ENCODE measurements around the gene DOCK2. TPM values are rescaled to one million over a fixed set of nuclear protein-coding genes. Genes with fewer than 3 reads are reported as not detected.

Gene DOCK2
- total RNA-seq, 2 experiments from 2014 or later: 161 to 205 TPM

GRCh38 chr5:169649486-169649885 is 12.4 kb downstream of the DOCK2 start:
- Histone ChIP-seq H3K9me2 (ENCODE audit: insufficient read depth, low read length) (no peaks in the 10 kb centered on the region), H3K4me2 (ENCODE audit: low read length) (no peak overlapping the region), H3K9me3 (ENCODE audit: low read length) (no peaks in the 10 kb centered on the region), H3K4me1 (ENCODE audit: insufficient read depth, low read length, poor library complexity, severe bottlenecking) (peaks cover 54% of the 10 kb centered on the region), H3K36me3 (ENCODE audit: insufficient read depth, low read length) (peaks cover 76% of the 10 kb centered on the region), H2AFZ (ENCODE audit: low read length) (no peak overlapping the region), H3K79me2 (ENCODE audit: insufficient read depth, low read depth, low read length) (peaks cover 96% of the 10 kb centered on the region), H4K20me1 (ENCODE audit: insufficient read depth, low read length) (peaks cover 28% of the 10 kb centered on the region; the same call in 1 of the 2 replicates), H3K27ac (ENCODE audit: low read depth, low read length, poor library complexity, severe bottlenecking) (no peak overlapping the region), H3K4me3 (ENCODE audit: low read depth, low read length, poor library complexity, severe bottlenecking) (no peak overlapping the region)
- ChIA-PET POLR2A (interaction anchor here (0.6 to 1.6 kb wide), 2 partner anchors 13 to 66 kb away, joined by 3 to 5 read pairs; partner anchors contain the start of genes DOCK2 and SPDL1), CTCF (ENCODE audit: unreplicated experiment) (no interaction called here)
- intact Hi-C loops (cut with micrococcal nuclease; ENCODE audit: unreplicated experiment): no loop called here
- no TSS peak for BruUV-seq (replicated peaks)
- no peak for DNase-seq (ENCODE audit: low spot score)
- TF ChIP-seq, protein P1, sequence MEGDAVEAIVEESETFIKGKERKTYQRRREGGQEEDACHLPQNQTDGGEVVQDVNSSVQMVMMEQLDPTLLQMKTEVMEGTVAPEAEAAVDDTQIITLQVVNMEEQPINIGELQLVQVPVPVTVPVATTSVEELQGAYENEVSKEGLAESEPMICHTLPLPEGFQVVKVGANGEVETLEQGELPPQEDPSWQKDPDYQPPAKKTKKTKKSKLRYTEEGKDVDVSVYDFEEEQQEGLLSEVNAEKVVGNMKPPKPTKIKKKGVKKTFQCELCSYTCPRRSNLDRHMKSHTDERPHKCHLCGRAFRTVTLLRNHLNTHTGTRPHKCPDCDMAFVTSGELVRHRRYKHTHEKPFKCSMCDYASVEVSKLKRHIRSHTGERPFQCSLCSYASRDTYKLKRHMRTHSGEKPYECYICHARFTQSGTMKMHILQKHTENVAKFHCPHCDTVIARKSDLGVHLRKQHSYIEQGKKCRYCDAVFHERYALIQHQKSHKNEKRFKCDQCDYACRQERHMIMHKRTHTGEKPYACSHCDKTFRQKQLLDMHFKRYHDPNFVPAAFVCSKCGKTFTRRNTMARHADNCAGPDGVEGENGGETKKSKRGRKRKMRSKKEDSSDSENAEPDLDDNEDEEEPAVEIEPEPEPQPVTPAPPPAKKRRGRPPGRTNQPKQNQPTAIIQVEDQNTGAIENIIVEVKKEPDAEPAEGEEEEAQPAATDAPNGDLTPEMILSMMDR (conservative IDR thresholded peaks at IDR 0.05; ENCODE audit: low read length): no peak
- TF ChIP-seq EZH2phosphoT487 (IDR thresholded peaks at IDR 0.05; ENCODE audit: borderline replicate concordance, low read depth, low read length): no peak

GRCh38 chr5:169650701-169651331 is 13.7 kb downstream of the DOCK2 start:
- Histone ChIP-seq H2AFZ (ENCODE audit: low read length) (no peak overlapping the region), H3K4me2 (ENCODE audit: low read length) (peak overlapping the region; percentile 65), H3K27ac (ENCODE audit: low read depth, low read length, poor library complexity, severe bottlenecking) (peak overlapping the region; percentile 29), H3K4me1 (ENCODE audit: insufficient read depth, low read length, poor library complexity, severe bottlenecking) (peaks cover 54% of the 10 kb centered on the region), H3K4me3 (ENCODE audit: low read depth, low read length, poor library complexity, severe bottlenecking) (peak overlapping the region; percentile 28), H4K20me1 (ENCODE audit: insufficient read depth, low read length) (peaks cover 28% of the 10 kb centered on the region; the same call in 1 of the 2 replicates), H3K9me2 (ENCODE audit: insufficient read depth, low read length) (no peaks in the 10 kb centered on the region), H3K79me2 (ENCODE audit: insufficient read depth, low read depth, low read length) (peaks cover 83% of the 10 kb centered on the region), H3K36me3 (ENCODE audit: insufficient read depth, low read length) (peaks cover 89% of the 10 kb centered on the region), H3K9me3 (ENCODE audit: low read length) (no peaks in the 10 kb centered on the region)
- no TSS peak for BruUV-seq (replicated peaks)
- intact Hi-C loops (cut with micrococcal nuclease; ENCODE audit: unreplicated experiment): no loop called here
- POLR2A ChIA-PET: no interaction called here
- CTCF ChIA-PET (ENCODE audit: unreplicated experiment): no interaction called here
- DNase-seq (ENCODE audit: low spot score): peak; percentile 43
- TF ChIP-seq EZH2phosphoT487 (IDR thresholded peaks at IDR 0.05; ENCODE audit: borderline replicate concordance, low read depth, low read length): no peak
- TF ChIP-seq, protein P1 (conservative IDR thresholded peaks at IDR 0.05; ENCODE audit: low read length): no peak

DNA sequence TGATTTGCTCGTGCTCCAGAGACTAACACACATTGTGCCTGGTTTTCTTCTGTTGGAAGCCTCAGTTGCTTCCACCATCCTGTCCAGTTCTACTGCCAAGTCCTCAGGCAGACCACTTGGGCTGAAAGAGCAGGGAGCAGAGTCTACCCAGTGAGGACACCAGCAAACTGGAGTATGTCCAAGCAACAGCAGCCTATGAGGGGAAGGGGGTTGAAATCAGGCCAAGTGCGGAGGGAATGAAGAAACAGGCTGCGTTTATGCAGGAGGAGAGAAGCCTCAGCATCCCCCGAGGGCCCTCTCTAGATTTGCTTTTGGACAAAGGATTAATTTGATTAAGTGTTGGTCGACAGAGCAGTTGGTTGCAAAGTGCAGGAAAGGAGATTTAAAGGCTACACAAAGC is 14.5 kb downstream of the DOCK2 start:
- intact Hi-C loops (cut with micrococcal nuclease; ENCODE audit: unreplicated experiment): no loop called here
- DNase-seq (ENCODE audit: low spot score): no peak
- H3K4me2 ChIP-seq (ENCODE audit: low read length): peak overlapping the region; percentile 65; the same call in 1 of the 2 replicates
- peaks cover 76% of the 10 kb centered on the region for H3K79me2 ChIP-seq (ENCODE audit: insufficient read depth, low read depth, low read length)
- CTCF ChIA-PET (ENCODE audit: unreplicated experiment): no interaction called here
- BruUV-seq (replicated peaks): no TSS peak
- H3K27ac ChIP-seq (ENCODE audit: low read depth, low read length, poor library complexity, severe bottlenecking): peak overlapping the region; percentile 29
- H2AFZ ChIP-seq (ENCODE audit: low read length): no peak overlapping the region
- H3K4me3 ChIP-seq (ENCODE audit: low read depth, low read length, poor library complexity, severe bottlenecking): no peak overlapping the region
- H3K9me2 ChIP-seq (ENCODE audit: insufficient read depth, low read length): no peaks in the 10 kb centered on the region
- TF ChIP-seq, protein P1 (conservative IDR thresholded peaks at IDR 0.05; ENCODE audit: low read length): no peak
- no peak for TF ChIP-seq EZH2phosphoT487 (IDR thresholded peaks at IDR 0.05; ENCODE audit: borderline replicate concordance, low read depth, low read length)
- H3K9me3 ChIP-seq (ENCODE audit: low read length): no peaks in the 10 kb centered on the region
- H3K36me3 ChIP-seq (ENCODE audit: insufficient read depth, low read length): peaks cover 90% of the 10 kb centered on the region
- peaks cover 49% of the 10 kb centered on the region for H3K4me1 ChIP-seq (ENCODE audit: insufficient read depth, low read length, poor library complexity, severe bottlenecking)
- POLR2A ChIA-PET: no interaction called here
- H4K20me1 ChIP-seq (ENCODE audit: insufficient read depth, low read length): peaks cover 28% of the 10 kb centered on the region; the same call in 1 of the 2 replicates

All from OCI-LY7 (cell line).